Stomach (tissue), 4 donors: ENCODE results near the gene SEPTIN1.

Experiments used
- CTCF ChIP-seq, 7 experiments: fragments of 450-650 bp in 4 of 7; fragments of 200-600 bp in 3 of 7; sonication (generic) in 3 of 7; IDR thresholded peaks; one replicate each; pipeline ENCODE4 v1.5.1; 2016 to 2019; ENCODE audit warnings: antibody characterized with exemption in 7 of 7, control low read depth in 2 of 7, mild to moderate bottlenecking in 1 of 7
- POLR2AphosphoS5 ChIP-seq, 3 donors: sonication (generic); formaldehyde crosslinking; IDR thresholded peaks; one replicate each; pipeline ENCODE4 v1.6.1; 2016; ENCODE audit warnings: antibody characterized with exemption in 3 of 3

- TF ChIP-seq CTCF (IDR thresholded peaks at IDR 0.05) (no peak), POLR2AphosphoS5 (IDR thresholded peaks at IDR 0.05) (peak in 2 of 3 donors; percentile 66 to 91)
Observed at GRCh38 chr16:30351586-30352419, 30.6 kb downstream of the SEPTIN1 start.
